Central memory CD8-positive, alpha-beta T cell (primary cell): ENCODE results near the gene PRR5.

ENCODE experiments used
- ATAC-seq: fragments of 150-1000 bp; cut with Tn5 transposase; replicated peaks from 2 replicates; pipeline ENCODE4 v1.10.0; 2022; ENCODE audit warnings: mild to moderate bottlenecking, moderate FRiP score, moderate number of reproducible peaks; ENCODE audit not compliant: poor library complexity, severe bottlenecking; ENCODE audit errors: extremely low read depth
- DNase-seq, 2 donors: peaks; one replicate each; pipeline ENCODE4 v3.0.0; 2021; ENCODE audit warnings: low spot score in 2 of 2
- H3K27ac Mint-ChIP-seq: one replicate; pipeline ENCODE4 v1.8.0; 2022; ENCODE audit warnings: low read depth, mild to moderate bottlenecking, moderate library complexity, mixed read lengths
- H3K27me3 Mint-ChIP-seq: one replicate; pipeline ENCODE4 v1.8.0; 2022; ENCODE audit warnings: mixed read lengths
- H3K36me3 Mint-ChIP-seq: one replicate; pipeline ENCODE4 v1.8.0; 2022; ENCODE audit warnings: mild to moderate bottlenecking, moderate library complexity, mixed read lengths; ENCODE audit not compliant: insufficient read depth
- H3K4me1 Mint-ChIP-seq: one replicate; pipeline ENCODE4 v1.8.0; 2022; ENCODE audit warnings: mixed read lengths
- H3K4me3 Mint-ChIP-seq: one replicate; pipeline ENCODE4 v1.8.0; 2022; ENCODE audit warnings: mild to moderate bottlenecking, moderate library complexity, mixed read lengths
- H3K9me3 Mint-ChIP-seq: one replicate; pipeline ENCODE4 v1.8.0; 2022; ENCODE audit warnings: mixed read lengths

PRR5 gene

GRCh38 chr22:44703255-44703870 is 1.4 kb downstream of the PRR5 start:
- Mint-ChIP-seq H3K4me1 (peaks cover 40% of the 10 kb centered on the region), H3K27me3 (no peaks in the 10 kb centered on the region), H3K27ac (no peak overlapping the region), H3K4me3 (peak overlapping the region; percentile 75), H3K9me3 (no peaks in the 10 kb centered on the region), H3K36me3 (peaks cover 12% of the 10 kb centered on the region)
- ATAC-seq = no peak
- DNase-seq = no peak

GRCh38 chr22:44704159-44705021 is 2.4 kb downstream of the PRR5 start:
- H3K9me3 Mint-ChIP-seq = no peaks in the 10 kb centered on the region
- H3K36me3 Mint-ChIP-seq = peaks cover 14% of the 10 kb centered on the region
- H3K27ac Mint-ChIP-seq = no peak overlapping the region
- no peak for DNase-seq
- no peaks in the 10 kb centered on the region for H3K27me3 Mint-ChIP-seq
- no peak for ATAC-seq
- H3K4me1 Mint-ChIP-seq = peaks cover 42% of the 10 kb centered on the region
- H3K4me3 Mint-ChIP-seq = peak overlapping the region; percentile 75

- Mint-ChIP-seq H3K4me3 (peak overlapping the region; percentile 58), H3K27ac (peak overlapping the region; percentile 68), H3K4me1 (peaks cover 48% of the 10 kb centered on the region), H3K36me3 (peaks cover 16% of the 10 kb centered on the region), H3K9me3 (no peaks in the 10 kb centered on the region), H3K27me3 (no peaks in the 10 kb centered on the region)
- ATAC-seq = no peak
- DNase-seq = no peak
Measured at GRCh38 chr22:44705022-44705297, 3.0 kb downstream of the PRR5 start.

- H3K4me3 Mint-ChIP-seq = no peak overlapping the region
Measured at GRCh38 chr22:44706488-44706887, 4.5 kb downstream of the PRR5 start.

GRCh38 chr22:44707178-44707577 is 5.2 kb downstream of the PRR5 start:
- H3K36me3 Mint-ChIP-seq = peaks cover 20% of the 10 kb centered on the region
- H3K4me1 Mint-ChIP-seq = peaks cover 58% of the 10 kb centered on the region
- H3K9me3 Mint-ChIP-seq = no peaks in the 10 kb centered on the region
- no peak overlapping the region for H3K4me3 Mint-ChIP-seq
- DNase-seq (no peak), ATAC-seq (no peak)
- no peak overlapping the region for H3K27ac Mint-ChIP-seq
- no peaks in the 10 kb centered on the region for H3K27me3 Mint-ChIP-seq

More at GRCh38 chr22:44706488-44706887, 4.5 kb downstream of the PRR5 start:
- no peaks in the 10 kb centered on the region for H3K27me3 Mint-ChIP-seq
- H3K4me1 Mint-ChIP-seq = peaks cover 60% of the 10 kb centered on the region
- no peak overlapping the region for H3K27ac Mint-ChIP-seq
- H3K36me3 Mint-ChIP-seq = peaks cover 22% of the 10 kb centered on the region
- no peaks in the 10 kb centered on the region for H3K9me3 Mint-ChIP-seq
- no peak for ATAC-seq
- DNase-seq = no peak

GRCh38 chr22:44707752-44708151 is 5.7 kb downstream of the PRR5 start:
- Mint-ChIP-seq H3K9me3 (no peaks in the 10 kb centered on the region), H3K27ac (peak overlapping the region; percentile 38), H3K4me1 (peaks cover 58% of the 10 kb centered on the region), H3K4me3 (peak overlapping the region; percentile 78), H3K27me3 (no peaks in the 10 kb centered on the region), H3K36me3 (peaks cover 20% of the 10 kb centered on the region)
- DNase-seq = no peak
- ATAC-seq = no peak

GRCh38 chr22:44709881-44710392 is 7.9 kb downstream of the PRR5 start:
- peak; percentile 35 to 55 for DNase-seq
- Mint-ChIP-seq H3K27me3 (no peaks in the 10 kb centered on the region), H3K36me3 (peaks cover 14% of the 10 kb centered on the region), H3K27ac (peak overlapping the region; percentile 90), H3K4me1 (peaks cover 52% of the 10 kb centered on the region), H3K4me3 (peak overlapping the region; percentile 78), H3K9me3 (no peaks in the 10 kb centered on the region)
- ATAC-seq = peak; percentile 78

GRCh38 chr22:44710474-44711240 is 8.7 kb downstream of the PRR5 start:
- Mint-ChIP-seq H3K27ac (peak overlapping the region; percentile 90), H3K4me1 (peaks cover 47% of the 10 kb centered on the region), H3K4me3 (peak overlapping the region; percentile 78), H3K9me3 (no peaks in the 10 kb centered on the region), H3K36me3 (peaks cover 14% of the 10 kb centered on the region), H3K27me3 (no peaks in the 10 kb centered on the region)
- ATAC-seq (peak; percentile 74), DNase-seq (peak; percentile 31 to 55)

GRCh38 chr22:44711241-44711560 is 9.2 kb downstream of the PRR5 start:
- Mint-ChIP-seq H3K4me3 (peak overlapping the region; percentile 78), H3K4me1 (peaks cover 42% of the 10 kb centered on the region), H3K27me3 (no peaks in the 10 kb centered on the region), H3K27ac (peak overlapping the region; percentile 90), H3K36me3 (peaks cover 17% of the 10 kb centered on the region), H3K9me3 (no peaks in the 10 kb centered on the region)
- ATAC-seq = no peak
- no peak for DNase-seq

GRCh38 chr22:44711690-44712555 is 9.9 kb downstream of the PRR5 start:
- no peaks in the 10 kb centered on the region for H3K27me3 Mint-ChIP-seq
- no peak for DNase-seq
- H3K9me3 Mint-ChIP-seq = no peaks in the 10 kb centered on the region
- peaks cover 39% of the 10 kb centered on the region for H3K4me1 Mint-ChIP-seq
- peaks cover 17% of the 10 kb centered on the region for H3K36me3 Mint-ChIP-seq
- peak overlapping the region; percentile 78 for H3K4me3 Mint-ChIP-seq
- peak overlapping the region; percentile 90 for H3K27ac Mint-ChIP-seq
- no peak for ATAC-seq

GRCh38 chr22:44712962-44713361 is 11.0 kb downstream of the PRR5 start:
- Mint-ChIP-seq H3K36me3 (peaks cover 20% of the 10 kb centered on the region), H3K4me3 (no peak overlapping the region), H3K27ac (peak overlapping the region; percentile 29), H3K27me3 (no peaks in the 10 kb centered on the region), H3K9me3 (no peaks in the 10 kb centered on the region), H3K4me1 (peaks cover 33% of the 10 kb centered on the region)
- ATAC-seq (no peak), DNase-seq (no peak)
